A549 (cell line): Measurements from ENCODE around the gene ITIH5. TPM values are rescaled to one million over a fixed set of nuclear protein-coding genes. Genes with fewer than 3 reads are reported as not detected.

Source experiments
- ATAC-seq, 2 experiments: fragments of 200-7000 bp in 1 of 2; fragments of >200 bp in 1 of 2; cut with Nextera tagmentation in 1 of 2; cut with Tn5 transposase in 1 of 2; 3 replicates each; pipeline versions ENCODE4 v1.8.0 to v1.9.1; 2018 to 2020; ENCODE audit warnings: mild to moderate bottlenecking in 1 of 2, moderate library complexity in 1 of 2
- CTCF ChIA-PET: fragments of 300-600 bp; sonication (Branson Sonifier 250); formaldehyde crosslinking; extraction: SDS; loops from one replicate; lab custom pipeline; 2021; ENCODE audit warnings: antibody characterized with exemption, inconsistent platforms; lab: Yijun Ruan, JAX
- POLR2A ChIA-PET: fragments of 350-600 bp; formaldehyde crosslinking; extraction: SDS; loops from one replicate; lab custom pipeline; 2021; ENCODE audit warnings: antibody characterized with exemption, inconsistent platforms; lab: Yijun Ruan, JAX
- DNase-seq, 2 experiments: peaks; one replicate each; pipeline versions ENCODE4 v3.0.0 to v3.0.0-alpha.2; 2011 to 2016; ENCODE audit warnings: low read depth in 1 of 2, low spot score in 1 of 2
- FAIRE-seq: peaks from 2 replicates; lab custom pipeline; 2011; peaks lifted over from hg19 to GRCh38; lab: Jason Lieb, UNC
- H3K27ac ChIP-seq, 2 experiments: fragments of >200 bp; sonication (Bioruptor Twin); formaldehyde crosslinking; 3 replicates each; pipeline ENCODE4 v1.5.1; 2016 to 2017
- H3K4me1 ChIP-seq: fragments of >200 bp; sonication (Bioruptor Twin); formaldehyde crosslinking; 3 replicates; pipeline ENCODE4 v1.6.1; 2016
- H3K4me2 ChIP-seq: fragments of >200 bp; sonication (Bioruptor Twin); formaldehyde crosslinking; 3 replicates; pipeline ENCODE4 v1.6.1; 2016
- H3K4me3 ChIP-seq: fragments of >200 bp; sonication (Bioruptor Twin); formaldehyde crosslinking; 3 replicates; pipeline ENCODE4 v1.5.1; 2016
- H3K9me3 ChIP-seq: fragments of >200 bp; sonication (Bioruptor Twin); formaldehyde crosslinking; 3 replicates; pipeline ENCODE4 v1.6.1; 2016
- CEBPB ChIP-seq, 2 experiments: fragments of >200 bp in 1 of 2; sonication (Bioruptor Twin) in 1 of 2; formaldehyde crosslinking in 1 of 2; IDR thresholded peaks; 2 replicates each; pipeline ENCODE4 v1.6.1; 2012 to 2016
- EHMT2 ChIP-seq: fragments of 200-600 bp; sonication (generic); IDR thresholded peaks from 2 replicates; pipeline ENCODE4 v1.6.1; 2016; ENCODE audit warnings: antibody characterized with exemption, low read depth, mild to moderate bottlenecking, moderate library complexity
- ESRRA ChIP-seq: fragments of 150-350 bp; IDR thresholded peaks from 2 replicates; pipeline ENCODE4 v1.6.1; 2014; ENCODE audit warnings: mild to moderate bottlenecking, low read length, borderline replicate concordance
- FOSB ChIP-seq: fragments of 250-450 bp; sonication (Bioruptor Pico); IDR thresholded peaks from 2 replicates; pipeline ENCODE4 v1.5.0; 2020; ENCODE audit warnings: mild to moderate bottlenecking, moderate library complexity
- HDAC2 ChIP-seq: fragments of 200-600 bp; sonication (generic); IDR thresholded peaks from 2 replicates; pipeline ENCODE4 v1.6.1; 2016
- HEYL ChIP-seq: fragments of 250-450 bp; sonication (Bioruptor Pico); IDR thresholded peaks from 2 replicates; pipeline ENCODE4 v1.8.0; 2021; ENCODE audit warnings: mild to moderate bottlenecking, moderate library complexity
- HMGXB4 ChIP-seq: fragments of 250-450 bp; sonication (Bioruptor Pico); IDR thresholded peaks from 2 replicates; pipeline ENCODE4 v1.5.0; 2021; ENCODE audit warnings: mild to moderate bottlenecking, moderate library complexity, borderline replicate concordance
- HOXB5 ChIP-seq: fragments of 250-450 bp; sonication (Bioruptor Pico); IDR thresholded peaks from 2 replicates; pipeline ENCODE4 v1.5.0; 2020; ENCODE audit warnings: mild to moderate bottlenecking, moderate library complexity
- JUN ChIP-seq, 2 experiments: fragments of >200 bp; sonication (Bioruptor Twin); formaldehyde crosslinking; IDR thresholded peaks; 2 replicates in 1 of 2; 3 replicates in 1 of 2; pipeline ENCODE4 v1.6.1; 2016 to 2017
- JUNB ChIP-seq: fragments of >200 bp; sonication (Bioruptor Twin); formaldehyde crosslinking; IDR thresholded peaks from 2 replicates; pipeline ENCODE4 v1.6.1; 2016
- KDM1A ChIP-seq: fragments of 200-600 bp; sonication (generic); IDR thresholded peaks from 2 replicates; pipeline ENCODE4 v1.6.1; 2016; ENCODE audit warnings: low read depth, mild to moderate bottlenecking
- NFE2L2 ChIP-seq: fragments of 150-350 bp; conservative IDR thresholded peaks from 2 replicates; pipeline ENCODE4 v1.6.1; 2014; ENCODE audit warnings: low read length
- NPAS2 ChIP-seq: fragments of 250-450 bp; sonication (Bioruptor Pico); IDR thresholded peaks from 2 replicates; pipeline ENCODE4 v1.8.0; 2022; ENCODE audit warnings: mild to moderate bottlenecking, moderate library complexity, borderline replicate concordance
- NR3C1 ChIP-seq: fragments of >200 bp; sonication (Bioruptor Twin); formaldehyde crosslinking; IDR thresholded peaks from 3 replicates; pipeline ENCODE4 v1.6.1; 2017
- RAD21 ChIP-seq, 2 experiments: fragments of >200 bp in 1 of 2; sonication (Bioruptor Twin) in 1 of 2; formaldehyde crosslinking in 1 of 2; IDR thresholded peaks in 1 of 2; conservative IDR thresholded peaks in 1 of 2; 2 replicates in 1 of 2; 3 replicates in 1 of 2; pipeline ENCODE4 v1.6.1; 2012 to 2018; ENCODE audit warnings: inconsistent platforms in 1 of 2
- RARB ChIP-seq: fragments of 250-450 bp; sonication (Bioruptor Pico); IDR thresholded peaks from 2 replicates; pipeline ENCODE4 v1.8.0; 2021; ENCODE audit warnings: mild to moderate bottlenecking, moderate library complexity
- RNF2 ChIP-seq: fragments of 200-600 bp; sonication (generic); IDR thresholded peaks from 2 replicates; pipeline ENCODE4 v1.6.1; 2016; ENCODE audit warnings: low read depth, mild to moderate bottlenecking, antibody characterized with exemption, moderate library complexity, borderline replicate concordance
- SMC3 ChIP-seq: fragments of >200 bp; sonication (Bioruptor Twin); formaldehyde crosslinking; IDR thresholded peaks from 3 replicates; pipeline ENCODE4 v1.6.1; 2018; ENCODE audit warnings: inconsistent platforms
- TFCP2L1 ChIP-seq: fragments of 250-450 bp; sonication (Bioruptor Pico); IDR thresholded peaks from 2 replicates; pipeline ENCODE4 v1.5.0; 2021; ENCODE audit warnings: mild to moderate bottlenecking
- ZFP36 ChIP-seq: fragments of 450-650 bp; IDR thresholded peaks from 2 replicates; pipeline ENCODE4 v1.6.1; 2014; ENCODE audit warnings: borderline replicate concordance; ENCODE audit not compliant: partially characterized antibody
- ZNF302 ChIP-seq: fragments of 250-450 bp; sonication (Bioruptor Pico); IDR thresholded peaks from 2 replicates; pipeline ENCODE4 v1.9.0; 2021; ENCODE audit warnings: inconsistent platforms, mild to moderate bottlenecking, moderate library complexity
- ZSCAN20 ChIP-seq: fragments of 250-450 bp; sonication (Bioruptor Pico); IDR thresholded peaks from 2 replicates; pipeline ENCODE4 v1.8.0; 2022; ENCODE audit warnings: mild to moderate bottlenecking, moderate library complexity
- WGBS: methylation state at CpG from one replicate; pipeline ENCODE4 v1.1.6; 2017; ENCODE audit errors: missing lambda C conversion rate; 5-methylcytosine and 5-hydroxymethylcytosine counted together
- polyA plus RNA-seq, 4 experiments: library from polyadenylated mRNA; depleted of rRNA in 3 of 4; stranded (reverse); fragments of >200 nt; fragmentation: RNase III in 1 of 4; extraction: RNeasy Plus Mini Kit Qiagen cat#74134 plus additional on column Dnase treatment in 1 of 4; gene quantifications; 2 replicates in 3 of 4; 3 replicates in 1 of 4; pipeline ENCODE4 v1.2.3, GENCODE V29; 2011 to 2017
- TF ChIP-seq, protein P1 (sequence below): fragments of >200 bp; sonication (Bioruptor Twin); formaldehyde crosslinking; IDR thresholded peaks from 3 replicates; pipeline ENCODE4 v1.6.1; 2016
- TF ChIP-seq, protein P2 (sequence below): IDR thresholded peaks from 2 replicates; pipeline ENCODE4 v1.6.1; 2012
- TF ChIP-seq, protein P3 (sequence below): fragments of >200 bp; sonication (Bioruptor Twin); formaldehyde crosslinking; IDR thresholded peaks from 3 replicates; pipeline ENCODE4 v1.5.1; 2016
- TF ChIP-seq, protein P4 (sequence below): fragments of >200 bp; sonication (Bioruptor Twin); formaldehyde crosslinking; IDR thresholded peaks from 2 replicates; pipeline ENCODE4 v1.6.1; 2016

Gene ITIH5
- polyA plus RNA-seq, 2 of the 4 experiments (the other 2 are of a cell fraction): 0.03 to 0.05 TPM

- no peak for TF ChIP-seq ESRRA
- no peak for TF ChIP-seq EHMT2
- TF ChIP-seq, all 56 proteins: peak for 0
Measured at GRCh38 chr10:7579681-7580080, 87.1 kb downstream of the ITIH5 start (continued).

DNA sequence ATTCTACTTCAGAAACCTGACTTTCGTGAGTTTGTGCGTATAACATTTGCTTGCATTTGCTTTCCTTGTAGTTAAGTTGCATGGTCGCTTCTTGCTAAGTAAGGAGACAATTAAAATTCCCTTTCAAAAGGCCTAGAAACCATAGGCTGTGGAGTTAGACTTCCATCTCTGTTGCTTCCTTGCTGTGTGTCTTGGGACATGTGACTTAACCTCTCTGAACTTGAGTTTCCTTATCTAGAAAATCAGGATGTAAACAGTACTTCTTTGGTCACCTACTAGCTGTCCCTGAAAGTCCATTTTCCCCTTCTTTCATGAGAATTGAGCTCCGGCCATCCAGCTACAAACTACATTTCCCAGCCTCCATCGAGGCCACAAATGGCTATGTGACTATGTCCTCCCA lies 89.2 kb downstream of the ITIH5 start:
- ChIA-PET CTCF (no interaction called here), POLR2A (no interaction called here)
- DNase-seq (no peak), FAIRE-seq (no peak), ATAC-seq (no peak)
- Histone ChIP-seq H3K9me3 (no peaks in the 10 kb centered on the region), H3K27ac (no peak overlapping the region), H3K4me2 (no peak overlapping the region), H3K4me1 (no peaks in the 10 kb centered on the region), H3K4me3 (no peak overlapping the region)
- WGBS: 49% methylated on average over 5 of the region's 5 CpGs
- TF ChIP-seq ZNF302 (no peak), ZFP36 (no peak), HDAC2 (no peak), KDM1A (peak; percentile 27; the same call in 1 of the 2 replicates), CEBPB (IDR thresholded peaks at IDR 0.05) (no peak)
- TF ChIP-seq, protein P1, sequence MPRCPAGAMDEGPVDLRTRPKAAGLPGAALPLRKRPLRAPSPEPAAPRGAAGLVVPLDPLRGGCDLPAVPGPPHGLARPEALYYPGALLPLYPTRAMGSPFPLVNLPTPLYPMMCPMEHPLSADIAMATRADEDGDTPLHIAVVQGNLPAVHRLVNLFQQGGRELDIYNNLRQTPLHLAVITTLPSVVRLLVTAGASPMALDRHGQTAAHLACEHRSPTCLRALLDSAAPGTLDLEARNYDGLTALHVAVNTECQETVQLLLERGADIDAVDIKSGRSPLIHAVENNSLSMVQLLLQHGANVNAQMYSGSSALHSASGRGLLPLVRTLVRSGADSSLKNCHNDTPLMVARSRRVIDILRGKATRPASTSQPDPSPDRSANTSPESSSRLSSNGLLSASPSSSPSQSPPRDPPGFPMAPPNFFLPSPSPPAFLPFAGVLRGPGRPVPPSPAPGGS: no peak
- TF ChIP-seq, protein P2, sequence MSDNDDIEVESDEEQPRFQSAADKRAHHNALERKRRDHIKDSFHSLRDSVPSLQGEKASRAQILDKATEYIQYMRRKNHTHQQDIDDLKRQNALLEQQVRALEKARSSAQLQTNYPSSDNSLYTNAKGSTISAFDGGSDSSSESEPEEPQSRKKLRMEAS: no peak

- WGBS: 51% methylated on average over 4 of the region's 4 CpGs
- Histone ChIP-seq H3K4me1 (no peaks in the 10 kb centered on the region), H3K4me2 (no peak overlapping the region), H3K4me3 (no peak overlapping the region), H3K27ac (no peak overlapping the region), H3K9me3 (no peaks in the 10 kb centered on the region)
- TF ChIP-seq JUNB (no peak), TFCP2L1 (CRISPR knock-in tag) (no peak), NPAS2 (CRISPR knock-in tag) (no peak), FOSB (CRISPR knock-in tag) (no peak), HDAC2 (no peak), SMC3 (no peak), JUN (IDR thresholded peaks at IDR 0.05) (no peak), RARB (CRISPR knock-in tag) (no peak), NFE2L2 (no peak), ZSCAN20 (CRISPR knock-in tag) (no peak), RNF2 (no peak), HMGXB4 (no peak), RAD21 (conservative IDR thresholded peaks at IDR 0.05 in 1 of 2, IDR thresholded peaks at IDR 0.05 in 1 of 2) (no peak), HEYL (no peak), NR3C1 (no peak), HOXB5 (CRISPR knock-in tag) (no peak), ESRRA (no peak)
- TF ChIP-seq, protein P3, sequence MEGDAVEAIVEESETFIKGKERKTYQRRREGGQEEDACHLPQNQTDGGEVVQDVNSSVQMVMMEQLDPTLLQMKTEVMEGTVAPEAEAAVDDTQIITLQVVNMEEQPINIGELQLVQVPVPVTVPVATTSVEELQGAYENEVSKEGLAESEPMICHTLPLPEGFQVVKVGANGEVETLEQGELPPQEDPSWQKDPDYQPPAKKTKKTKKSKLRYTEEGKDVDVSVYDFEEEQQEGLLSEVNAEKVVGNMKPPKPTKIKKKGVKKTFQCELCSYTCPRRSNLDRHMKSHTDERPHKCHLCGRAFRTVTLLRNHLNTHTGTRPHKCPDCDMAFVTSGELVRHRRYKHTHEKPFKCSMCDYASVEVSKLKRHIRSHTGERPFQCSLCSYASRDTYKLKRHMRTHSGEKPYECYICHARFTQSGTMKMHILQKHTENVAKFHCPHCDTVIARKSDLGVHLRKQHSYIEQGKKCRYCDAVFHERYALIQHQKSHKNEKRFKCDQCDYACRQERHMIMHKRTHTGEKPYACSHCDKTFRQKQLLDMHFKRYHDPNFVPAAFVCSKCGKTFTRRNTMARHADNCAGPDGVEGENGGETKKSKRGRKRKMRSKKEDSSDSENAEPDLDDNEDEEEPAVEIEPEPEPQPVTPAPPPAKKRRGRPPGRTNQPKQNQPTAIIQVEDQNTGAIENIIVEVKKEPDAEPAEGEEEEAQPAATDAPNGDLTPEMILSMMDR: no peak
- TF ChIP-seq, protein P4, sequence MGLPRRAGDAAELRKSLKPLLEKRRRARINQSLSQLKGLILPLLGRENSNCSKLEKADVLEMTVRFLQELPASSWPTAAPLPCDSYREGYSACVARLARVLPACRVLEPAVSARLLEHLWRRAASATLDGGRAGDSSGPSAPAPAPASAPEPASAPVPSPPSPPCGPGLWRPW: no peak
- ChIA-PET CTCF (no interaction called here), POLR2A (no interaction called here)
- FAIRE-seq (no peak), DNase-seq (no peak), ATAC-seq (no peak)
Measured at GRCh38 chr10:7577176-7577575, 89.6 kb downstream of the ITIH5 start.
